Mucosa of descending colon (tissue), 3 donors: ENCODE results near the gene WNK2. TPM values are rescaled to one million over a fixed set of nuclear protein-coding genes. Genes with fewer than 3 reads are reported as not detected.

Experiments
- ATAC-seq: fragments of 200-7000 bp; cut with Tn5 transposase; one replicate; pipeline ENCODE4 v1.9.1; 2020; ENCODE audit warnings: mild to moderate bottlenecking, moderate library complexity
- DNase-seq, 3 donors: peaks; one replicate each; pipeline ENCODE4 v3.0.0-alpha.2; 2020
- H3K36me3 ChIP-seq: fragments of 200-600 bp; one replicate; pipeline ENCODE4 v1.8.0; 2021; ENCODE audit warnings: low read depth, mild to moderate bottlenecking
- H3K4me1 ChIP-seq: fragments of 200-600 bp; one replicate; pipeline ENCODE4 v1.8.0; 2021; ENCODE audit warnings: low read depth, mild to moderate bottlenecking
- H3K4me3 ChIP-seq: fragments of 200-600 bp; one replicate; pipeline ENCODE4 v1.8.0; 2021; ENCODE audit warnings: mild to moderate bottlenecking
- H3K9me3 ChIP-seq: fragments of 200-600 bp; one replicate; pipeline ENCODE4 v1.8.0; 2021; ENCODE audit warnings: mild to moderate bottlenecking
- CTCF ChIP-seq: fragments of 200-600 bp; IDR thresholded peaks from one replicate; pipeline ENCODE4 v1.8.0; 2022; ENCODE audit warnings: antibody characterized with exemption, mild to moderate bottlenecking
- intact Hi-C, 2 donors: fragments of 100-400 bp; cut with DNase I in 1 of 2; cut with micrococcal nuclease in 1 of 2; formaldehyde crosslinking; loops; one replicate each; pipeline versions ENCODE4 v1.11.0 to v1.11.1; 2022; cut with DNase I, micrococcal nuclease
- total RNA-seq, 3 donors: library from RNA; stranded (reverse); fragmentation: NEBNext Ultra II Directional in 2 of 3; extraction: Animal tissue kit (Norgen Biotek cat#: 25700) in 2 of 3; gene quantifications; one replicate each; pipeline versions ENCODE4 v1.2.1 to v1.2.4, GENCODE V29; 2021 to 2023
- donor health status: DM: no; HTN: no; CAD: no; lungs with moderate emphysema.
- donor health status: DM: no; HTN: no; CAD: no.
- donor health status: DM: no; HTN: yes; CAD: no.

Gene WNK2
- total RNA-seq, 3 donors from 2014 or later = 175 to 276 (median 201) TPM

- TF ChIP-seq CTCF = no peak
- DNase-seq = peak; percentile 64 to 68 (median 66)
- intact Hi-C loops = no loop called here
- Histone ChIP-seq H3K36me3 (no peaks in the 10 kb centered on the region), H3K4me1 (peaks cover 75% of the 10 kb centered on the region), H3K9me3 (no peaks in the 10 kb centered on the region), H3K4me3 (no peak overlapping the region)
- peak; percentile 39 for ATAC-seq
Observed at GRCh38 chr9:93230601-93231000, 46.7 kb downstream of the WNK2 start.

GRCh38 chr9:93231121-93231694, 47.3 kb downstream of the WNK2 start:
- Histone ChIP-seq H3K4me1 (peaks cover 77% of the 10 kb centered on the region), H3K36me3 (no peaks in the 10 kb centered on the region), H3K9me3 (no peaks in the 10 kb centered on the region), H3K4me3 (no peak overlapping the region)
- intact Hi-C loops = no loop called here
- DNase-seq = peak; percentile 74 to 79 (median 77)
- ATAC-seq = peak; percentile 54
- no peak for TF ChIP-seq CTCF

- H3K9me3 ChIP-seq = no peaks in the 10 kb centered on the region
- no peaks in the 10 kb centered on the region for H3K36me3 ChIP-seq
- DNase-seq = no peak
- intact Hi-C loops = no loop called here
- ATAC-seq = no peak
- H3K4me3 ChIP-seq = no peak overlapping the region
- TF ChIP-seq CTCF = no peak
- H3K4me1 ChIP-seq = peaks cover 75% of the 10 kb centered on the region
Observed at GRCh38 chr9:93231716-93232115, 47.8 kb downstream of the WNK2 start.

GRCh38 chr9:93232388-93232960, 48.5 kb downstream of the WNK2 start:
- intact Hi-C loops = no loop called here
- TF ChIP-seq CTCF = no peak
- no peak overlapping the region for H3K4me3 ChIP-seq
- H3K9me3 ChIP-seq = no peaks in the 10 kb centered on the region
- ATAC-seq (no peak), DNase-seq (no peak)
- peaks cover 75% of the 10 kb centered on the region for H3K4me1 ChIP-seq
- no peaks in the 10 kb centered on the region for H3K36me3 ChIP-seq

- Histone ChIP-seq H3K9me3 (no peaks in the 10 kb centered on the region), H3K36me3 (no peaks in the 10 kb centered on the region), H3K4me3 (no peak overlapping the region), H3K4me1 (peaks cover 70% of the 10 kb centered on the region)
- intact Hi-C loops = no loop called here
- TF ChIP-seq CTCF = no peak
- DNase-seq (peak in 1 of 3 donors; percentile 1), ATAC-seq (no peak)
Observed at GRCh38 chr9:93233033-93233432, 49.1 kb downstream of the WNK2 start.
